Effector CD4-positive, alpha-beta T cell (primary cell): ENCODE results near the gene DOHH.
"Not testable (repeated sequence)": the region's sequence is repeated elsewhere in the genome, so short reads cannot be mapped to it uniquely, and the experiment has no call there.

Experiments used
- DNase-seq: peaks from one replicate; pipeline ENCODE4 v3.0.0-alpha.2; 2020

Gene DOHH

GRCh38 chr19:3518659-3519058 is 18.2 kb upstream of the DOHH start:
- DNase-seq: no peak

GRCh38 chr19:3518255-3518654 is 17.8 kb upstream of the DOHH start:
- DNase-seq: no peak

DNA sequence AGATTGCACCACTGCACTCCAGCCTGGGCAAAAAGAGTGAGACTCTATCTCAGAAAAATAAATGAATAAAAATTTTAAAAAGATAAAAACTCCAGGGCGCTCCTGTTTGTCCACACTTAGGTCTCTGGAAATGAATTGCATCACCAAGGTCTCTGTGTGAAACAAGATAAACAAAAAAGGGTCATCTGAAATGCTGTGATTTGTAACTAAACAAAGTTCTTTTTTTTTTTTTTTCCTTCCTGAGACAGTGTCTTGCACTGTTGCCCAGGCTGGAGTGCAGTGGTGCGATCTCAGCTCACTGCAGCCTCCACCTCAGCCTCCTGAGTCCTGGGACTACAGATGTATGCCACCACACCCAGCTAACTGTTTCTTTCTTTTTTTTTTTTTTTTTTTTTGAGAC is 17.2 kb upstream of the DOHH start:
- DNase-seq: no peak

DNA sequence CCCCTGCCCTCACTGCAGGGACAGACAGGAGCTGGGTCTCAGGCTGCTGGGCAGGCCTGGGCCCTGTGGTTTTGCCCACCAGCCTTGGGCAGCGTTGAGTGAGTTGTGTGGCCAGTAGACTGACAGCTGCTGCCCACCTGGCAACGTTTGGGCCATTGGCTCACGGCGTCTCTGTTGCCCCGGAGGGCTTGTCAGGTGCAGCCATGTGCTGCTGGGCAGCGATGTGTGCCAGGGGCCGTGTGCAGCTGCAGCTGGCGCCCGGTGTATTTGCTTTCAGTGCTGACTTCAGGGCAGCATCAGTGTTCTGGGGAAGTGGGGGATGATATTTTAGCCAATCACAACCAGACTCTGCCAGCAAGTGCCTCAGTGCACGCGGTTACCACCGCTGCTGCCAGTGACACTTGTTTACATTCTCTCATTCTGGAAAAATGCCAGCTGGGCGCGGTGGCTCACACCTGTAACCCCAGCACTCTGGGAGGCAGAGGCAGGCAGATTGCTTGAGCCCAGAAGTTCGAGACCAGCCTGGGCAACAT is 16.3 kb upstream of the DOHH start:
- peak; percentile 20 for DNase-seq

DNA sequence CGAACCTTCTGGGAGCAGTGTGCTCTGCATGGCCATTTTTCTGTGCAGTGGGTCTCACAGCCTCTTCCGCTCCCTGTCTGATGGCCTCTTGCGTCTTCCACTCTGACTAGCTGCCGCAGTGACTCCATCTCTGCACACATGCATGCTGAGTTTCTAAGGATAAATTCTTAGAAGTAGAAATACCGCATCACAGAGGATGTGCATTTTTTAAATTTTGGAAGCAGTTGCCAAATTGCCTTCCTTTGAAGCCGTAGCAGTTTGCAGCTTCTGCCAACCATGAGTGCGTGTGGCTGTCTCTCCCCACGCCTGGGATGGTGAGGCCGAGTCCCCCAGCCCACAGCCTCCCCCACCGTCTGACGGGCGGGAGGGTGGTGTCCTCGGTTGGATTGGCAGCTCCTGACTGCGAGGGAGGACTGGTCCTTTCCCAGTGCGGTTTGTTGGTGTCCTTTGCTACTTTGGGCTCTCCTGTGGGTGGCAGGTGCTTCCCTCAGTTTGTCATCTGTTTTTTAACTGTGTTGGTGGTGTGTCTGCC is 15.5 kb upstream of the DOHH start:
- DNase-seq: no peak

GRCh38 chr19:3514930-3515329 is 14.5 kb upstream of the DOHH start:
- DNase-seq: no peak

GRCh38 chr19:3513229-3514140 is 13.0 kb upstream of the DOHH start:
- DNase-seq: no peak

DNA sequence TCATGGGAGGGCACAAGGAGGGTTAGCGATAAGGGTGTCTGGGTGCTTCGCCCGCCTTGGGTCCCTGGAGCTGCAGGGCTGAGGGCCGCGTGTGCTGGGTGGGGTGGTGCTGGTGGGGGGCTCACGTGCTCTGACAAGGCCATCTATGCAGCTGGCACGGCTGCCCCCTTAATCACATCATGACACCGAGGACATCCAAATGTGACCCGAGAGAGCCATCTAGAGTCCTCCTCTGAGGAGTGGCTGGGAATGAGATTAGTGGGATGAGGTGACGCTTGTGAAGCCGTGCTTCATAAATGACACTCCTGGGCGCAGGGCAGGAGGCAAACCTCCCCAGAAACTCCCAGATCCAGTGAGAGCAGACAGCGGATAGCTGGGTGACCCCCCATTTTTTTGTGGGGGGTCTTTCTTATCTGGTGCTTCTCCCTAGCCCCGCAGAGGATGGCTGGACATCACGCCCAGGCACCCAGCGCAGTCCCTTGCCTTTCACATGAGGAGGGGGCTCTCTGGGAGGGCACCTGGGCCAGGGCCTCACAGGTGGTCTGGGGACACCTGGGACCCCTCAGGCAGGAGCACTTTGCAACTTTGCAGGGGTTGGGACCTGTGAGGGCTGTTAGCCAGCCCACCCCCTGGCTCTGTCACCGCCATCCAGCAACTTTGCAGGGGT is 12.2 kb upstream of the DOHH start:
- DNase-seq: no peak

- DNase-seq: no peak
Measured at GRCh38 chr19:3511506-3512251, 11.2 kb upstream of the DOHH start.

DNA sequence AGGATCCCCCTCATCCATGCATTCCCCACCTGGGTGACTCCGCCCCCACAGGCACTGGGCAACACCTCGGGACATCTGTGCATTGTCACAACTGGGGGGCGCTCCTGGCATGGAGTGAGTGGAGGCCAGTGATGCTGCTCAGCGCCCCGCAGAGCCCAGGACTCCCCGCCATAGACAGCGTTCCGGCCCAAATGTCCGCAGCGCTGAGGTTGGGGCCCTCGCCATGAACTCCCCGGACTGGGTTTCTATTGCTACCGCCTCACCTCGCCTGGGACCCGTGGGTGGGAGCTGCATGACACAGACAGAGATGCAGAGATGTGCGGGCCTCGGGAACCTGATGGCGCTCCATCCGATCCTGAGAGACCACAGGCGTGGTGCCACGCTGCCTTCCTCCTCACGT is 10.3 kb upstream of the DOHH start:
- no peak for DNase-seq

- no peak for DNase-seq
Measured at GRCh38 chr19:3509566-3509989, 9.1 kb upstream of the DOHH start.

DNA sequence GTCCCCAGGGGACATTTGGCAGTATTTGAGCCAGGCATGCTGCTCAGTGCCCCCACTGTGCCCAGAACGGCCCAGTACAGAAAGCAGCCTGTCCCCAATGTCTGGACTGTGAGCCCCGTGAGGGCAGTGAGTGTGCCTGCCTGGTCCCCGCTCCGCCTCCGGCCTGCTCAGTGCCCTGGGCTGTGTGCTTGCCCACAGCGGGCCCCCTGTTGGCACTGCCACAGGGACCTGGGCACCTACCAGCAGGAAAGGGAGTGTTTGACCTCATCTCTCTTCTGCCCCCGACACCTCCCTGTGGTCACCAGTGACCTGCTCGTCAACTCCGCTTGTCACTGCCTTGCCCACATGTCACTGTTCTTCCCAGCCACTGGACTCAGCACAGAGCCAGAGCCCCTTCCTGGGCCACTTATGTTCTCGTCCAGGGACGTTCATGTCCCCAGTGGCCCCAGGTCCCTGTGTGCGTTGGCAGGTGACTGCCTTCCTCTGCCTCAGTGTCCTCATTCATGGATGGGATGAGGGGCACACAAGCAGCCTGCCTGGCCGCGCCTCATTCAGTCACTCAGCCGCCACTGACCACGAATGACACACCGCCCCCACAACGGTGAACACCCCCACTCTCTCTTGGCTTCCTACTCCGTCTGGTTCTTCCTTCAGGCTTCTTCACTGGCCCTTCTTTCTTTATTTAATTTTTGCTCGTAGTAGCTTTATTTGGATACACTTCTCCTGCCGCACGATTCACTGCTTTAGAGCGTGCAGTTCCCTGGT is 8.5 kb upstream of the DOHH start:
- no peak for DNase-seq

DNA sequence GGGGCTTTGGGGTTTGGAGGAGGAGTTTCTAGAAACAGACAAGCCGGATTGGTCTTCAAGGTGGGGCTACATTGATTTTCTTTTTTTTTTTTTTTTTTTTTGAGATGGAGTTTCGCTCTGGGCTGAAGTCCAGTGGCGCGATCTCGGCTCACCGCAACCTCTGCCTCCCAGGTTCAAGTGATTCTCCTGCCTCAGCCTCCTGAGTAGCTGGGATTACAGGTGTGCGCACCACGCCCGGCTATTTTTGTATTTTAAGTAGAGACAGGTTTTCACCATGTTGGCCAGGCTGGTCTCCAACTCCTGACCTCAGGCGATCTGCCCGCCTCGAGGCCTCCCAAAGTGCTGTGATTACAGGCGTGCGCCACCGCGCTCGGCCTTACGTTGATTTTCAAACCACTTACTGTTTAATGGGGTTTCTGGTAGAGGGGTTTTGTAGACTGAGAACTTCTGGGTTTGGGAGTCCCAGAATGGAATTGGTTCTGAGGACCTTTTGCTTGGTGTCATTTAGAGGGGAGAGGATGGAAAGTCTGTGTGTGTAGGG is 7.7 kb upstream of the DOHH start:
- DNase-seq: not testable (repeated sequence)

DNA sequence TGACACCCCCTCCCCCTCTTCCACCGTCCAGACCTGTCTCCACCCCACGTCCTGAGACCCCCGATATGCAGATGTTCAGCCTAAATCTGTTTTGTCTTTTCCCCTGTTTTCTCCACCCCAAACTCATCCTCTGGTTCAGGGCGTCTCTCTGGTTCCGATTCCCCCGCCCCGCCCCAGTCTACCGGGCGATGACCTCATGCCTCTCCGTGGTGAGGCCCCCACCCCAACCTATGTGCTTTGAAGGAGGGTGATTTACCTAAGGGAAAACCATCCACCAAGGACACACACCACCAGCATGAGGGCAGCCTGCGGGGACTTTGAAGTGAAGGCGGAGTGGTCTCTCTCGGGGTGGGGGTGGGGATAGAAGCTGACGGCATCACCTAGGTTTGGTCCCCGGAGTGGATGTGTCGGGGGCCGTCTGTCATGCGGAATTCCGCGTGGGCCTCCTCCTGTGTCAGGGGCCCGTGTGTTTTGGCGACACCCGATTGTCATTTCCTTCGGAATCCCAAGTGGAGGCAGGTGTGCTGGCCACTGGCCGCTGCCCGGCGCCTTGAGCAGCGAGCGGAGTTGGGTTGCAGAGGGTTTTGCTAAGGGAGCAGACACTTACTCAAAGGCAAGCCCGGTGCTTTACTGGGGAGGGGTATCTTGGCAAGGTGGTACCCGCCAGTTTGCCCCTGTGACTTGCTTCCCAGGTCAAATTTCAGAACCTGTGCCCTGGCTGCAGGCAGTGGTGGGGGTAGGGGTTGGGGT is 7.1 kb upstream of the DOHH start:
- DNase-seq: peak; percentile 40

DNA sequence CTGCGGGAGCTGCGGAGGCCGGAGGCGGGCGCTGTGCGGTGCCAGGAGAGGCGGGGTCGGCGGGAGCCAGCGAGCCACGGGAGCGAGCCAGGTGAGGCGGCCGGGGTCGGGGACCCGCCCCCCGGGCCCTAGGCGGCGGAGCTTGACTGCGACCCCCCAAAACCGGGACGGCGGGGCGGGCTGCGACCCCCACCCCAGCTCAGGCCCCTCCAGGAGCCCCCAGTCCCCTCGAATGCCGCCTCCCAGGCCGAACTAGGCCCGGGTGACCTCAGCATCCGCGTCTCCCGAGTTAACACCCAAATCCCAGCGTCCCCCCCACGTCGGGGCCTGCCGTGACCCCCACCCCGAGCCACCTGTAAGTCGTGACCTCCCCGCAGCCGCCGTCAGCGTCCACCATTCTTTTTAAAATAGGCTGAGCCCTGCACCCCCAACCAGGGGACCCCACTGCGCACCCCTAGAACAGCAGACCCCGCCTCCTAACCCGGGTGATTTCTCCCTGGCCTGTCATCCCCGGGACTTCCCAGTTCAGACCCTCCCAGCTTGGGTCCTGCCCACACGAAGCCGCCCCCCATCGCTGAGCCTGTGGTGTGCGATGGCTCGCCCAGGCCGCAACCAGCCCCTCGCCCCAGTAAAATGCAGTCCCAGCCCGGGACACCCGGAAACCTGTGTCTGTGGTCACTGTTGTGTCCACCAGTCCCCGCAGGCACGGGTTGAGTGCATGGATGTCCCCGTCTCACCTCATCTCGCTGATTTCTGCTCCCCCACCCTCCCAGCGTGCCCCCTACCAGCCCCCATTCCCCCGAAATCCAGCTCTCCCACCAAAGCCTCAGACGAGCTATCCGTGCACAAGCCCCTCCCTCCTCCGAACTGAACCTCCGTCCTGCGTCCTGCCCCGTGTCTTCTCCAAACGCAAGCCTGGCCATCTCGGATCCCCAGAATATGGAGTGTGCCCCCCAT is 6.2 kb upstream of the DOHH start:
- DNase-seq: peak; percentile 21

DNA sequence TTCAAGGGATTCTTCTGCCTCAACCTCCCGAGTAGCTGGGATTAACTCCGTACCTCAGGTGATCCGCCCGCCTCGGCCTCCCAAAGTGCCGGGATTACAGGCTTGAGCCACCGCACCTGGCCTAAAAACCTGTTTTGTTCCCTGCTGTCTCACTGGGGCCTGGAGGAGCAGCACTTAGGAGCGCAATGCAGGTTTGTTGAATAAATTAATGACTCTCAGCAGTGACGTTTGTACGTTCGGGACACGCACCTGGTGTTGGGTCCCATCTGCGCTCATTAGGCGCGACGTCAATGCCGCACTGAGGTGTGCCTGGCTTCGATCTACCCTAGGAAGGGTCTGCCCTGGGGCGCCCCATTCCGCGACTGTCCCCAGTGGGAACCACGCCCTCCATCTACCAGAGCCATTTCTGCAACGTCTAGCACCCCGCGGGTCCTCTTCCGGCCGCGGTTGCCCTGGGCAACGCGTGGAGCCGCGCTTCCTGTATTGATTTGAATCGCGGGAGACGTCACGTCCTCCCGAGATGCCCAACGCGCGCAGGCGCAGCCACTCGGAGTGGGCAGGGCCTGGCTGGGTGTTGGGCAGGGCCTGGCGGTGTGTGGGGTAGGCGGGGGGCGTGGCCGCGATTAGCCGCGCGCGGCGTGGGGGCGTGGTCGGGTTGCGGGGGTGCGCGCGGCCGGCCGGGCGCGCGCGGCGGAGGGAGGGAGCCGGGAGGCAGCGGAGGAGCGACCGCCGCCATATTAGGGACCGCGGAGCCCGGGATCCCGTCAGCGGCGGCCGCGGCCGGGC is 5.3 kb upstream of the DOHH start, which contains the start of gene FZR1:
FZR1 (plus strand) TSS at position 714 of the 786 bp plus-strand sequence. CDS start 16,679 bp downstream, outside the sequence.
- DNase-seq: peak; percentile 99

GRCh38 chr19:3504735-3505134 is 4.3 kb upstream of the DOHH start:
- DNase-seq: no peak

- DNase-seq: no peak
Measured at GRCh38 chr19:3503036-3503572, 2.6 kb upstream of the DOHH start.

DNA sequence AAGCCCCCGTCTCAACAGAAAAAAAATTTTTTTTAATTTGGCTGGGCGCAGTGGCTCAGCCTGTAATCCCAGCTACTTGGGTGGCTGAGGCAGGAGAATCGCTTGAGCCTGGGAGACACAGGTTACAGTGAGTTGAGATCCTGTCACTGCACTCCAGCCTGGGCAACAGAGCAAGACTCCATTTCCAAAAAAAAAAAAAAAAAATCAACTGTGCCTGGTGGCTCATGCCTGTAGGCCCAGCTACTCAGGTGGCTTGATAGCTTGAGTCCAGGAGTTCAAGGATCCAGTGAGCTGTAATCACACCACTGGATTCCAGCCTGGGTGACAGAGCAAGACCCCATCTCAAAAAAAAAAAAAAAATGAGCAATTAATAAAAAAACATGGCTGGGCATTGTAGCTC is 1.3 kb upstream of the DOHH start:
- no peak for DNase-seq
